B cell (primary cell): Measurements from ENCODE around the gene SEC24A. TPM values are rescaled to one million over a fixed set of nuclear protein-coding genes. Genes with fewer than 3 reads are reported as not detected.

Experiments
- ATAC-seq: fragments of 200-7000 bp; cut with Tn5 transposase; one replicate; pipeline ENCODE4 v1.10.0; 2021; ENCODE audit warnings: low read depth, mild to moderate bottlenecking, moderate number of reproducible peaks, moderate library complexity
- CTCF ChIA-PET: fragments of 350-600 bp; sonication (Branson Sonifier 250); formaldehyde crosslinking; loops from one replicate; lab custom pipeline; 2021; ENCODE audit warnings: antibody characterized with exemption, inconsistent platforms; lab: Charles Lee
- POLR2A ChIA-PET: fragments of 350-600 bp; sonication (Branson Sonifier 250); formaldehyde crosslinking; loops from one replicate; lab custom pipeline; 2021; ENCODE audit warnings: antibody characterized with exemption; lab: Charles Lee
- DNase-seq: peaks from one replicate; pipeline ENCODE4 v3.0.0; 2013
- H2AFZ ChIP-seq: 2 replicates; pipeline ENCODE4 v1.6.1; 2012; ENCODE audit warnings: mild to moderate bottlenecking, low read depth, low read length; ENCODE audit not compliant: insufficient read depth, poor library complexity, severe bottlenecking
- H3K27ac ChIP-seq, 2 donors: 1 replicate in 1 of 2; 2 replicates in 1 of 2; pipeline ENCODE4 v1.5.1; 2012 to 2013; ENCODE audit warnings: low read length in 2 of 2, mild to moderate bottlenecking in 2 of 2, moderate library complexity in 1 of 2
- H3K27me3 ChIP-seq, 4 experiments: fragments of 200-600 bp in 1 of 4; sonication (generic) in 1 of 4; replicated peaks in 1 of 4; 1 replicate in 2 of 4; 2 replicates in 2 of 4; pipeline versions ENCODE4 v1.6.1 to v1.7.0; 2013 to 2016; ENCODE audit warnings: low read length in 3 of 4, mild to moderate bottlenecking in 2 of 4, mixed read lengths in 1 of 4, moderate library complexity in 1 of 4; ENCODE audit not compliant: insufficient read depth in 4 of 4, control insufficient read depth in 3 of 4; ENCODE audit errors: control extremely low read depth in 1 of 4
- H3K36me3 ChIP-seq, 2 experiments: replicated peaks in 1 of 2; 1 replicate in 1 of 2; 2 replicates in 1 of 2; pipeline versions ENCODE4 v1.6.1 to v1.7.1; 2013; ENCODE audit warnings: low read length in 1 of 2; ENCODE audit not compliant: insufficient read depth in 2 of 2, control insufficient read depth in 1 of 2; ENCODE audit errors: control extremely low read depth in 1 of 2, extremely low read depth in 1 of 2
- H3K4me1 ChIP-seq, 2 donors: fragments of 200-600 bp in 1 of 2; sonication (generic) in 1 of 2; 1 replicate in 1 of 2; 2 replicates in 1 of 2; pipeline versions ENCODE4 v1.5.1 to v1.6.1; 2013 to 2017; ENCODE audit warnings: low read length in 2 of 2; ENCODE audit not compliant: control insufficient read depth in 2 of 2, insufficient read depth in 2 of 2
- H3K4me2 ChIP-seq: replicated peaks from 2 replicates; pipeline ENCODE3; 2012; ENCODE audit warnings: mild to moderate bottlenecking, low read depth, low read length; ENCODE audit not compliant: poor library complexity, severe bottlenecking
- H3K4me3 ChIP-seq, 5 experiments: fragments of 200-600 bp in 1 of 5; sonication (generic) in 1 of 5; 1 replicate in 3 of 5; 2 replicates in 2 of 5; pipeline versions ENCODE4 v1.5.1 to v1.7.0; 2011 to 2016; ENCODE audit warnings: low read length in 4 of 5, mild to moderate bottlenecking in 4 of 5, low read depth in 2 of 5, control low read depth in 1 of 5, moderate library complexity in 1 of 5; ENCODE audit not compliant: insufficient read depth in 1 of 5; ENCODE audit errors: control extremely low read depth in 1 of 5, extremely low read depth in 1 of 5
- H3K79me2 ChIP-seq: fragments of 200-600 bp; sonication (generic); one replicate; pipeline ENCODE4 v1.6.0; 2016; ENCODE audit warnings: low read length; ENCODE audit not compliant: control insufficient read depth, insufficient read depth
- H3K9ac ChIP-seq: fragments of 200-600 bp; sonication (generic); 2 replicates; pipeline ENCODE4 v1.6.1; 2017; ENCODE audit warnings: mild to moderate bottlenecking, low read length, moderate library complexity
- H3K9me3 ChIP-seq, 3 donors: one replicate each; pipeline versions ENCODE4 v1.6.1 to v1.7.1; 2013; ENCODE audit warnings: low read length in 2 of 3; ENCODE audit not compliant: control insufficient read depth in 2 of 3, insufficient read depth in 1 of 3; ENCODE audit errors: control extremely low read depth in 1 of 3
- H4K20me1 ChIP-seq: 2 replicates; pipeline ENCODE4 v1.6.0; 2012; ENCODE audit warnings: mild to moderate bottlenecking, low read length; ENCODE audit not compliant: insufficient read depth, control insufficient read depth, poor library complexity, severe bottlenecking
- H3K27ac Mint-ChIP-seq: one replicate; pipeline ENCODE4 v1.8.0; 2021; ENCODE audit warnings: mixed read lengths
- H3K27me3 Mint-ChIP-seq: one replicate; pipeline ENCODE4 v1.8.0; 2021; ENCODE audit warnings: mixed read lengths
- H3K4me1 Mint-ChIP-seq: one replicate; pipeline ENCODE4 v1.8.0; 2021; ENCODE audit warnings: mixed read lengths
- H3K4me3 Mint-ChIP-seq: one replicate; pipeline ENCODE4 v1.8.0; 2021; ENCODE audit warnings: mixed read lengths
- H3K9me3 Mint-ChIP-seq: one replicate; pipeline ENCODE4 v1.8.0; 2022; ENCODE audit warnings: mixed read lengths; ENCODE audit not compliant: insufficient read depth
- EZH2 ChIP-seq: IDR thresholded peaks from 2 replicates; pipeline ENCODE4 v1.6.1; 2012; ENCODE audit warnings: borderline replicate concordance, low read depth, mild to moderate bottlenecking, moderate library complexity, low read length; ENCODE audit not compliant: insufficient read depth, poor library complexity, severe bottlenecking
- WGBS: methylation state at CpG from one replicate; pipeline ENCODE4 v1.1.5; 2013; ENCODE audit warnings: missing lambda C conversion rate; ENCODE audit not compliant: insufficient coverage; 5-methylcytosine and 5-hydroxymethylcytosine counted together
- intact Hi-C: fragments of 100-400 bp; cut with micrococcal nuclease; formaldehyde crosslinking; loops from one replicate; pipeline ENCODE4 v1.10.0; 2022
- polyA plus RNA-seq: library from polyadenylated mRNA; depleted of rRNA; stranded (reverse); fragments of >200 nt; gene quantifications from 2 replicates; pipeline ENCODE4 v1.2.3, GENCODE V29; 2012
- total RNA-seq, 2 donors: library from RNA; stranded (reverse); fragments of 120-200 nt in 1 of 2; gene quantifications; 1 replicate in 1 of 2; 2 replicates in 1 of 2; pipeline versions ENCODE4 v1.2.3 to v1.2.4, GENCODE V29; 2013 to 2022
- TF ChIP-seq, protein P1 (sequence below): fragments of 200-600 bp; IDR thresholded peaks from one replicate; pipeline ENCODE4 v1.8.0; 2022; ENCODE audit warnings: antibody characterized with exemption, mild to moderate bottlenecking

The SEC24A gene
- total and polyA plus RNA-seq, 2 donors (not counting 1 experiment from before 2014, with no cell fraction given) = 6.9 to 13.0 TPM

DNA sequence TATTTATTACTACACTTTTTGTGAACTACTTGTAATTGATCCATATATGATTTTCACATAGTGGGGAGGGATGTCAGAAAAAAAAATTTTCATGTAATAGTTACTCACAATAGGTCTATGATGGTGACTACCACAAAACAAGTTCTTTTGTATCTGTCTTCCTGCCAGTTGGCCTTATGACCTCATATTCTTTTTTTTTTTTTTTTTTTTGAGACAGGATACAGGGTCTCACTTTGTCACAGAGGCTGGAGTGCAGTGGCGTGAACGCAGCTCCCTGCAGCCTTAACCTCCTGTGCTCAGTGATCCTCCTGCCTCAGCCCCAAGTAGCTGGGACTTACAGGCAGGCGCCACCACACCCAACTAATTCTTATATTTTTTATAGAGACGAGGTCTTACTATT is 10.9 kb downstream of the SEC24A start:
- DNase-seq (no peak), ATAC-seq (no peak)
- intact Hi-C loops = no loop called here
- peaks cover 4% of the 10 kb centered on the region for H3K4me1 Mint-ChIP-seq
- POLR2A ChIA-PET = interaction anchor here (0.7 kb wide), 1 partner anchor 690 kb away, joined by 3 read pairs; no protein-coding TSS in a partner anchor
- Histone ChIP-seq H2AFZ (no peak overlapping the region), H3K27ac (no peak overlapping the region), H3K4me1 (no peaks in the 10 kb centered on the region), H3K4me3 (no peak overlapping the region), H3K79me2 (peaks cover 96% of the 10 kb centered on the region), H3K9me3 (no peaks in the 10 kb centered on the region), H3K27me3 (no peaks in the 10 kb centered on the region), H4K20me1 (peaks cover 33% of the 10 kb centered on the region), H3K36me3 (peaks cover 0 to 26% of the 10 kb centered on the region in 2 experiments), H3K9ac (no peak overlapping the region), H3K4me2 (no peak overlapping the region)
- WGBS = no CpG with 5 or more reads among the region's 4 CpGs
- no peak overlapping the region for H3K27ac Mint-ChIP-seq
- H3K9me3 Mint-ChIP-seq = no peaks in the 10 kb centered on the region
- H3K4me3 Mint-ChIP-seq = no peak overlapping the region
- H3K27me3 Mint-ChIP-seq = no peaks in the 10 kb centered on the region
- CTCF ChIA-PET = interaction anchor here (0.6 to 0.7 kb wide), 2 partner anchors 70 to 680 kb away, joined by 3 to 4 read pairs; no protein-coding TSS in a partner anchor
- TF ChIP-seq EZH2 = no peak
- TF ChIP-seq, protein P1, sequence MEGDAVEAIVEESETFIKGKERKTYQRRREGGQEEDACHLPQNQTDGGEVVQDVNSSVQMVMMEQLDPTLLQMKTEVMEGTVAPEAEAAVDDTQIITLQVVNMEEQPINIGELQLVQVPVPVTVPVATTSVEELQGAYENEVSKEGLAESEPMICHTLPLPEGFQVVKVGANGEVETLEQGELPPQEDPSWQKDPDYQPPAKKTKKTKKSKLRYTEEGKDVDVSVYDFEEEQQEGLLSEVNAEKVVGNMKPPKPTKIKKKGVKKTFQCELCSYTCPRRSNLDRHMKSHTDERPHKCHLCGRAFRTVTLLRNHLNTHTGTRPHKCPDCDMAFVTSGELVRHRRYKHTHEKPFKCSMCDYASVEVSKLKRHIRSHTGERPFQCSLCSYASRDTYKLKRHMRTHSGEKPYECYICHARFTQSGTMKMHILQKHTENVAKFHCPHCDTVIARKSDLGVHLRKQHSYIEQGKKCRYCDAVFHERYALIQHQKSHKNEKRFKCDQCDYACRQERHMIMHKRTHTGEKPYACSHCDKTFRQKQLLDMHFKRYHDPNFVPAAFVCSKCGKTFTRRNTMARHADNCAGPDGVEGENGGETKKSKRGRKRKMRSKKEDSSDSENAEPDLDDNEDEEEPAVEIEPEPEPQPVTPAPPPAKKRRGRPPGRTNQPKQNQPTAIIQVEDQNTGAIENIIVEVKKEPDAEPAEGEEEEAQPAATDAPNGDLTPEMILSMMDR = no peak

DNA sequence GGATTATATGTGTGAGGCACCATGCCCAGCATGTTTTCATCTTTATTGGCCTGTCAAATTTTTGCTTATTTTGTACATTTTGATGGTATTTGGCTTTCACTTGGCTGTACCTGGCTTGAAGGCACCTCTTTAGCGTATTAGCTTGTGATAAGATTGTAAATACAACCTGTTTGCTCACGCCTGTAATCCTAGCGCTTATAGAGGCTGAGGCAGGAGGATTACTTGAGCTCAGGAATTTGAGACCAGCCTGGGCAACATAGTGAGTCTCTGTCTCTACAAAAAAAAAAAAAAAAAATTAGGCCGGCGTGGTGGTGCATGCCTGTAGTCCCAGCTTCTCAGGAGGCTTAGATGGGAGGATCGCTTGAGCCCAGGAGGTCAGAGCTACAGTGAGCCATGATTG is 11.3 kb downstream of the SEC24A start:
- Histone ChIP-seq H3K4me2 (no peak overlapping the region), H3K27ac (no peak overlapping the region), H3K9me3 (no peaks in the 10 kb centered on the region), H2AFZ (no peak overlapping the region), H3K4me3 (no peak overlapping the region), H3K79me2 (peaks cover 96% of the 10 kb centered on the region), H3K9ac (no peak overlapping the region), H4K20me1 (peaks cover 33% of the 10 kb centered on the region), H3K36me3 (peaks cover 0 to 27% of the 10 kb centered on the region in 2 experiments), H3K27me3 (no peaks in the 10 kb centered on the region), H3K4me1 (no peaks in the 10 kb centered on the region)
- H3K4me1 Mint-ChIP-seq = peaks cover 4% of the 10 kb centered on the region
- DNase-seq = no peak
- POLR2A ChIA-PET = interaction anchor here (0.7 kb wide), 1 partner anchor 690 kb away, joined by 3 read pairs; no protein-coding TSS in a partner anchor
- no peak overlapping the region for H3K4me3 Mint-ChIP-seq
- H3K27me3 Mint-ChIP-seq = no peaks in the 10 kb centered on the region
- CTCF ChIA-PET = interaction anchor here (0.6 to 0.7 kb wide), 3 partner anchors 70 to 680 kb away, joined by 3 to 4 read pairs (median 3); no protein-coding TSS in a partner anchor
- no peak overlapping the region for H3K27ac Mint-ChIP-seq
- intact Hi-C loops = no loop called here
- ATAC-seq = no peak
- WGBS = 100% methylated on average over 1 of the region's 6 CpGs
- no peak for TF ChIP-seq EZH2
- no peaks in the 10 kb centered on the region for H3K9me3 Mint-ChIP-seq
